Retinal pigment epithelial cell (primary cell): ENCODE measurements around the gene SSX2B.
"Not testable (repeated sequence)": the region's sequence is repeated elsewhere in the genome, so short reads cannot be mapped to it uniquely, and the experiment has no call there.

Source experiments
- DNase-seq: peaks from one replicate; pipeline ENCODE4 v3.0.0-alpha.2; 2010; ENCODE audit warnings: low read depth
- H3K4me3 ChIP-seq: 2 replicates; pipeline ENCODE4 v1.5.1; 2011; ENCODE audit warnings: mild to moderate bottlenecking, low read length, control low read depth, moderate library complexity

SSX2B gene, protein sequence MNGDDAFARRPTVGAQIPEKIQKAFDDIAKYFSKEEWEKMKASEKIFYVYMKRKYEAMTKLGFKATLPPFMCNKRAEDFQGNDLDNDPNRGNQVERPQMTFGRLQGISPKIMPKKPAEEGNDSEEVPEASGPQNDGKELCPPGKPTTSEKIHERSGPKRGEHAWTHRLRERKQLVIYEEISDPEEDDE

DNA sequence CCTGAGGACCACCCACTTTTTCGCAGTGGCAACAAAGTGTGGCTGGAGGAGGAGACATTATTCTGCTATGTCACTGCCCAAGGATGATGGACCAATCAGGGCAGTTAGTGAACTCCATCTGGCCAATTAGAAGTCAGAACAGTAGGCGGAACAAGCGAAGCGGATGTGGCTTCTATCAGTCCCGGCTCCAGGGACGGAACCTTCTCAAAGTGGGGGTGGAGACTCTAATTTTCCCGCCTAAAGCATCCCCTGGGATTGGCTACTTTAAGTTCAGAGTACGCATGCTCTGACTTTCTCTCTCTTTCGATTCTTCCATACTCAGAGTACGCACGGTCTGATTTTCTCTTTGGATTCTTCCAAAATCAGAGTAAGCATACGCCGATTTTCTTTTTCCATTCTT is at the start of gene SSX2B:
TSS of gene SSX2B (plus strand) at position 301 of the 400 bp plus-strand sequence. CDS start 1,429 bp downstream, outside the sequence.
- not testable (repeated sequence) for DNase-seq, H3K4me3 ChIP-seq

DNA sequence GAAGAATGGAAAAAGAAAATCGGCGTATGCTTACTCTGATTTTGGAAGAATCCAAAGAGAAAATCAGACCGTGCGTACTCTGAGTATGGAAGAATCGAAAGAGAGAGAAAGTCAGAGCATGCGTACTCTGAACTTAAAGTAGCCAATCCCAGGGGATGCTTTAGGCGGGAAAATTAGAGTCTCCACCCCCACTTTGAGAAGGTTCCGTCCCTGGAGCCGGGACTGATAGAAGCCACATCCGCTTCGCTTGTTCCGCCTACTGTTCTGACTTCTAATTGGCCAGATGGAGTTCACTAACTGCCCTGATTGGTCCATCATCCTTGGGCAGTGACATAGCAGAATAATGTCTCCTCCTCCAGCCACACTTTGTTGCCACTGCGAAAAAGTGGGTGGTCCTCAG is 44.0 kb upstream of the SSX2B start, which contains the start of gene SSX2:
TSS of gene SSX2 (minus strand) at position 101 of the 400 bp plus-strand sequence. CDS start 1,429 bp downstream, outside the sequence.
- not testable (repeated sequence) for DNase-seq, H3K4me3 ChIP-seq

- DNase-seq, H3K4me3 ChIP-seq: not testable (repeated sequence)
Observed at GRCh38 chrX:52765983-52766382, 14.9 kb downstream of the SSX2B start.

DNA sequence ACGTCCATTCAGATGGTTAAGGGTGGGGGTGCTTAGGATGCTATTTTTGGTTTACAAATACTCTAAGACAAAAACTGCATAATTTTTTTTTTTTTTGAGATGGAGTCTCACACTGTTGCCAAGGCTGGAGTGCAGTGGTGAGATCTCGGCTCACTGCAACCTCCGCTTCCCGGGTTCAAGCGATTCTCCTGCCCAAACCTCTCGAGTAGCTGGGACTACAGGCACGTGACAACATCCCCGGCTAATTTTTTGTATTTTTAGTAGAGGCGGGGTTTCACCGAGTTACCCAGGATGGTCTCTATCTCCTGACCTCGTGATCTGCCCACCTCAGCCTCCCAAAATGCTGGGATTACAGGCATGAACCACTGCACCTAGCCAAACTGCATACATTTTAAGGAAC is 22.5 kb downstream of the SSX2B start:
- not testable (repeated sequence) for H3K4me3 ChIP-seq

DNA sequence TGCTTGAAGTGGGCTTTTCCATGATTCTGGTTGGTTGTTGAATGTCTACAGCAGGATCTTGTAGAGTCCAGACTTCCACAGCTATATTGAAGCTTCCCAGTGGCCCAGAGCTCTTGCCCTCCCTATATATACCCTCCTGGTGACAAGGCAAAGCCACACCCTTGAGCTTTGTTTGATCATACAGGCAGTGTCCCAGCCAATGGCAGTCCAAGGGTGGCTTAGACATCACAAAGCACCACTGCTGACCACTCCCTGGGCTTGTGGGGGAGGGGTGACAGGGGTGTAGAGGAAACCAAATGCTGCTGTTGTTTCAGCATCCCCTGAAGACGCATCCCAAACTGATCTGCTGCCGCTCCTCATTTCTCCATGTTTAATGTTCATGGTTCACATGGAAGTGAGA is 46.3 kb downstream of the SSX2B start, which contains the start of gene SPANXN5:
TSS of gene SPANXN5 (minus strand) at position 101 of the 400 bp plus-strand sequence. CDS start at position 22, 79 bp downstream.
- H3K4me3 ChIP-seq, DNase-seq: not testable (repeated sequence)

More for the DNA sequence above, 22.5 kb downstream of the SSX2B start:
- not testable (repeated sequence) for DNase-seq

- DNase-seq, H3K4me3 ChIP-seq: not testable (repeated sequence)
Observed at GRCh38 chrX:52804876-52805275, 53.8 kb downstream of the SSX2B start.
